HepG2 (cell line): ENCODE results near the gene IRAK4. TPM values are rescaled to one million over a fixed set of nuclear protein-coding genes. Genes with fewer than 3 reads are reported as not detected.

ENCODE experiments used
- ATAC-seq: fragments of 200-7000 bp; cut with Tn5 transposase; 3 replicates; pipeline ENCODE4 v1.9.1; 2020; ENCODE audit warnings: mild to moderate bottlenecking, moderate library complexity
- BruUV-seq: library from RNA; stranded (reverse); fragments of 400-500 nt; replicated peaks from 2 replicates; lab custom pipeline; 2021; lab: Mats Ljungman, UMichigan
- CTCF ChIA-PET: fragments of 300-600 bp; formaldehyde crosslinking; extraction: SDS; loops from one replicate; lab custom pipeline; 2021; ENCODE audit warnings: low total read pairs, inconsistent platforms, low intra/inter-chr PET ratio; lab: Yijun Ruan, JAX
- POLR2A ChIA-PET: fragments of 350-600 bp; sonication (Branson Sonifier 250); formaldehyde crosslinking; loops from one replicate; lab custom pipeline; 2020; ENCODE audit warnings: antibody characterized with exemption, inconsistent platforms; lab: Yijun Ruan, JAX
- DNase-seq: peaks from one replicate; pipeline ENCODE4 v3.0.0-alpha.2; 2015; ENCODE audit warnings: low spot score
- FAIRE-seq: peaks from 3 replicates; lab custom pipeline; 2011; peaks lifted over from hg19 to GRCh38; lab: Jason Lieb, UNC
- H2AFZ ChIP-seq: one replicate; pipeline ENCODE4 v1.6.1; 2011; ENCODE audit warnings: low read length, inconsistent platforms
- H3K27ac ChIP-seq: fragments of 300-600 bp; 3 replicates; pipeline ENCODE4 v1.8.0; 2011; ENCODE audit warnings: mixed run types, mild to moderate bottlenecking, mixed read lengths, low read length, inconsistent platforms; ENCODE audit not compliant: insufficient read depth; ENCODE audit errors: extremely low read length
- H3K27me3 ChIP-seq, 2 experiments: fragments of 200-600 bp in 1 of 2; 2 replicates in 1 of 2; 3 replicates in 1 of 2; pipeline versions ENCODE4 v1.6.0 to v1.8.0; 2011; ENCODE audit warnings: low read length in 2 of 2, mild to moderate bottlenecking in 2 of 2, moderate library complexity in 2 of 2, inconsistent platforms in 1 of 2; ENCODE audit not compliant: insufficient read depth in 2 of 2, control insufficient read depth in 1 of 2
- H3K36me3 ChIP-seq, 2 experiments: fragments of 200-600 bp in 1 of 2; replicated peaks in 1 of 2; 2 replicates in 1 of 2; 3 replicates in 1 of 2; pipeline versions ENCODE4 v1.5.1 to v1.8.0; 2011; ENCODE audit warnings: low read length in 2 of 2, inconsistent platforms in 1 of 2; ENCODE audit not compliant: insufficient read depth in 2 of 2, control insufficient read depth in 1 of 2
- H3K4me1 ChIP-seq: 2 replicates; pipeline ENCODE4 v1.5.1; 2012; ENCODE audit warnings: low read length, inconsistent platforms; ENCODE audit not compliant: insufficient read depth
- H3K4me2 ChIP-seq: 2 replicates; pipeline ENCODE4 v1.6.0; 2011; ENCODE audit warnings: low read depth, low read length, inconsistent platforms
- H3K4me3 ChIP-seq, 3 experiments: fragments of 200-600 bp in 1 of 3; sonication (generic), shearing (Covaris generic) in 1 of 3; replicated peaks in 1 of 3; 2 replicates each; pipeline ENCODE4 v1.5.1; 2011 to 2016; ENCODE audit warnings: low read length in 3 of 3, inconsistent platforms in 2 of 3, low read depth in 2 of 3, mild to moderate bottlenecking in 2 of 3, control low read depth in 1 of 3, mixed read lengths in 1 of 3; ENCODE audit not compliant: insufficient read depth in 1 of 3
- H3K79me2 ChIP-seq: one replicate; pipeline ENCODE4 v1.6.1; 2011; ENCODE audit warnings: low read length, inconsistent platforms; ENCODE audit not compliant: insufficient read depth
- H3K9ac ChIP-seq: 2 replicates; pipeline ENCODE4 v1.6.0; 2011; ENCODE audit warnings: mild to moderate bottlenecking, low read depth, low read length, inconsistent platforms; ENCODE audit not compliant: insufficient read depth
- H3K9me3 ChIP-seq: 2 replicates; pipeline ENCODE4 v1.5.1; 2012; ENCODE audit warnings: mild to moderate bottlenecking, low read length
- H4K20me1 ChIP-seq: 2 replicates; pipeline ENCODE4 v1.6.0; 2011; ENCODE audit warnings: inconsistent platforms, mild to moderate bottlenecking, low read length, moderate library complexity; ENCODE audit not compliant: insufficient read depth
- ATF7 ChIP-seq, 2 experiments: fragments of 450-650 bp in 1 of 2; sonication (generic) in 1 of 2; formaldehyde crosslinking in 1 of 2; IDR thresholded peaks; 2 replicates each; pipeline versions ENCODE4 v1.4.0 to v1.6.1; 2016 to 2020; ENCODE audit warnings: antibody characterized with exemption in 1 of 2, mild to moderate bottlenecking in 1 of 2, missing genetic modification reagents in 1 of 2
- IKZF5 ChIP-seq: IDR thresholded peaks from 2 replicates; pipeline ENCODE4 v1.6.1; 2018; ENCODE audit warnings: missing genetic modification reagents, mild to moderate bottlenecking, missing compliant biosample characterization
- KDM2A ChIP-seq: sonication (generic); formaldehyde crosslinking; IDR thresholded peaks from 2 replicates; pipeline ENCODE4 v1.4.0; 2020; ENCODE audit warnings: low read depth, missing genetic modification reagents, borderline replicate concordance
- KDM5A ChIP-seq: fragments of 200-600 bp; sonication (generic); IDR thresholded peaks from 2 replicates; pipeline ENCODE4 v1.7.0; 2018; ENCODE audit warnings: antibody characterized with exemption, mild to moderate bottlenecking, low read length, borderline replicate concordance
- MAX ChIP-seq: IDR thresholded peaks from 2 replicates; pipeline ENCODE4 v1.6.1; 2012; ENCODE audit warnings: inconsistent platforms
- MLXIP ChIP-seq: sonication (generic); formaldehyde crosslinking; IDR thresholded peaks from 2 replicates; pipeline ENCODE4 v1.9.0; 2021; ENCODE audit warnings: missing genetic modification reagents, borderline replicate concordance
- NFKBIZ ChIP-seq: IDR thresholded peaks from 2 replicates; pipeline ENCODE4 v1.6.1; 2018; ENCODE audit warnings: missing genetic modification reagents, missing compliant biosample characterization
- NKX3-1 ChIP-seq: sonication (generic); formaldehyde crosslinking; IDR thresholded peaks from 2 replicates; pipeline ENCODE4 v1.5.0; 2020; ENCODE audit warnings: missing genetic modification reagents
- PAX8 ChIP-seq: sonication (generic); formaldehyde crosslinking; IDR thresholded peaks from 2 replicates; pipeline ENCODE4 v1.8.0; 2022; ENCODE audit warnings: mild to moderate bottlenecking, missing genetic modification reagents, borderline replicate concordance
- STAG1 ChIP-seq: sonication (generic); formaldehyde crosslinking; IDR thresholded peaks from 2 replicates; pipeline ENCODE4 v1.4.0; 2020; ENCODE audit warnings: missing genetic modification reagents
- TFE3 ChIP-seq: IDR thresholded peaks from 2 replicates; pipeline ENCODE4 v1.6.1; 2016
- ZNF446 ChIP-seq: sonication (generic); formaldehyde crosslinking; IDR thresholded peaks from 2 replicates; pipeline ENCODE4 v1.5.0; 2020; ENCODE audit warnings: mild to moderate bottlenecking, missing genetic modification reagents
- ZNF550 ChIP-seq: sonication (generic); formaldehyde crosslinking; IDR thresholded peaks from 2 replicates; pipeline ENCODE4 v1.4.0; 2020; ENCODE audit warnings: mild to moderate bottlenecking, missing genetic modification reagents, borderline replicate concordance
- ZZZ3 ChIP-seq: sonication (generic); formaldehyde crosslinking; IDR thresholded peaks from 2 replicates; pipeline ENCODE4 v1.4.0; 2020; ENCODE audit warnings: missing genetic modification reagents, mild to moderate bottlenecking, borderline replicate concordance
- WGBS: methylation state at CpG from one replicate; pipeline ENCODE4 v1.1.6; 2017; ENCODE audit warnings: low lambda C conversion rate; 5-methylcytosine and 5-hydroxymethylcytosine counted together
- in situ Hi-C: cut with HindIII; loops from 2 replicates; pipeline ENCODE4 v1.10.0; 2017; ENCODE audit warnings: low pct_unique_long_range_greater_than_20kb; ENCODE audit not compliant: extremely low pct_ligation_motif_present
- intact Hi-C: fragments of 100-400 bp; cut with micrococcal nuclease; formaldehyde crosslinking; loops from one replicate; pipeline ENCODE4 v1.10.0; 2022; ENCODE audit not compliant: unreplicated experiment
- polyA plus RNA-seq, 8 experiments: library from polyadenylated mRNA; depleted of rRNA in 3 of 8; stranded (reverse) in 7 of 8; unstranded in 1 of 8; fragments of >200 nt; fragmentation: Illumina TruSeq in 4 of 8; extraction: Trizol in 4 of 8; gene quantifications; 2 replicates each; pipeline versions ENCODE4 v1.2.1 to v1.2.3, GENCODE V29; 2011 to 2016; ENCODE audit warnings: low read depth in 4 of 8, missing spikeins in 1 of 8, mixed read lengths in 1 of 8; ENCODE audit not compliant: insufficient read depth in 1 of 8
- total RNA-seq, 5 experiments: library from RNA; depleted of rRNA; stranded (reverse); fragments of >200 nt; fragmentation: Illumina TruSeq; extraction: Trizol; gene quantifications; 2 replicates each; pipeline ENCODE4 v1.2.3, GENCODE V29; 2016; ENCODE audit warnings: low read depth in 1 of 5

Gene IRAK4
- total and polyA plus RNA-seq, 2 of the 13 experiments (the other 11 are each of a cell fraction or from before 2014, with no cell fraction given) = 6.6 to 7.1 TPM

- H3K36me3 ChIP-seq = no peaks in the 10 kb centered on the region
- H2AFZ ChIP-seq = no peak overlapping the region
- H3K79me2 ChIP-seq = no peaks in the 10 kb centered on the region
- CTCF ChIA-PET = no interaction called here
- H3K4me2 ChIP-seq = no peak overlapping the region
- BruUV-seq = no TSS peak
- intact Hi-C loops = no loop called here
- H3K9ac ChIP-seq = no peak overlapping the region
- H3K27me3 ChIP-seq = no peaks in the 10 kb centered on the region
- in situ Hi-C loops = no loop called here
- WGBS = 61% methylated on average over 4 of the region's 4 CpGs
- no peaks in the 10 kb centered on the region for H4K20me1 ChIP-seq
- FAIRE-seq (no peak), ATAC-seq (no peak), DNase-seq (no peak)
- H3K27ac ChIP-seq = no peak overlapping the region
- no peaks in the 10 kb centered on the region for H3K4me1 ChIP-seq
- H3K9me3 ChIP-seq = no peaks in the 10 kb centered on the region
- POLR2A ChIA-PET = no interaction called here
- H3K4me3 ChIP-seq = no peak overlapping the region
- no peak for TF ChIP-seq ZZZ3 (CRISPR knock-in tag)
- TF ChIP-seq KDM5A = no peak
- no peak for TF ChIP-seq ATF7 (IDR thresholded peaks at IDR 0.05)
- no peak for TF ChIP-seq ATF7 (CRISPR knock-in tag; IDR thresholded peaks at IDR 0.05)
- TF ChIP-seq ZNF446 (CRISPR knock-in tag) = no peak
- TF ChIP-seq PAX8 (CRISPR knock-in tag) = no peak
- no peak for TF ChIP-seq NFKBIZ
- TF ChIP-seq NKX3-1 = no peak
- TF ChIP-seq IKZF5 (CRISPR knock-in tag) = no peak
- TF ChIP-seq, all 625 proteins: peak for 0
Observed at GRCh38 chr12:43812926-43813325, 54.2 kb downstream of the IRAK4 start.

GRCh38 chr12:43815416-43815815, 56.7 kb downstream of the IRAK4 start:
- H2AFZ ChIP-seq = no peak overlapping the region
- no peak overlapping the region for H3K9ac ChIP-seq
- H3K27me3 ChIP-seq = no peaks in the 10 kb centered on the region
- 52% methylated on average over 3 of the region's 3 CpGs for WGBS
- FAIRE-seq (no peak), DNase-seq (no peak), ATAC-seq (no peak)
- H3K9me3 ChIP-seq = no peaks in the 10 kb centered on the region
- no peak overlapping the region for H3K4me2 ChIP-seq
- no peaks in the 10 kb centered on the region for H4K20me1 ChIP-seq
- no peak overlapping the region for H3K4me3 ChIP-seq
- in situ Hi-C loops = no loop called here
- ChIA-PET POLR2A (interaction anchor here (1.4 kb wide), 1 partner anchor 10 kb away, joined by 4 read pairs; the partner anchor contains the start of gene TWF1), CTCF (no interaction called here)
- no peaks in the 10 kb centered on the region for H3K36me3 ChIP-seq
- H3K4me1 ChIP-seq = no peaks in the 10 kb centered on the region
- intact Hi-C loops = no loop called here
- H3K79me2 ChIP-seq = no peaks in the 10 kb centered on the region
- no peak overlapping the region for H3K27ac ChIP-seq
- no TSS peak for BruUV-seq
- TF ChIP-seq TFE3 (CRISPR knock-in tag) (no peak), KDM2A (CRISPR knock-in tag) (no peak), STAG1 (CRISPR knock-in tag) (no peak), MLXIP (no peak), ZNF550 (CRISPR knock-in tag) (no peak), MAX (no peak)
